GM12801 (cell line): ENCODE results near the gene C6orf47.

ENCODE experiments used
- CTCF ChIP-seq: IDR thresholded peaks from one replicate; pipeline ENCODE4 v1.5.1; 2011; ENCODE audit warnings: control low read depth; ENCODE audit not compliant: insufficient read length; ENCODE audit errors: extremely low read depth

The C6orf47 gene

GRCh38 chr6:31691078-31691463 is 30.5 kb upstream of the C6orf47 start:
- TF ChIP-seq CTCF: no peak

- no peak for TF ChIP-seq CTCF
Measured at GRCh38 chr6:31690231-31691077, 29.9 kb upstream of the C6orf47 start.

- TF ChIP-seq CTCF: no peak
Measured at GRCh38 chr6:31689249-31690110, 28.9 kb upstream of the C6orf47 start.

GRCh38 chr6:31687860-31688693 is 27.5 kb upstream of the C6orf47 start:
- no peak for TF ChIP-seq CTCF

- no peak for TF ChIP-seq CTCF
Measured at GRCh38 chr6:31687321-31687720, 26.7 kb upstream of the C6orf47 start.

GRCh38 chr6:31686483-31686882 is 25.9 kb upstream of the C6orf47 start:
- no peak for TF ChIP-seq CTCF

- TF ChIP-seq CTCF: no peak
Measured at GRCh38 chr6:31683591-31683990, 23.0 kb upstream of the C6orf47 start.
